H9 (cell line): ENCODE results near the gene KLK11. TPM values are rescaled to one million over a fixed set of nuclear protein-coding genes. Genes with fewer than 3 reads are reported as not detected.
A peak's percentile ranks its signal among the peaks of the same experiment; 100 is the strongest.

Experiments used
- DNase-seq: peaks from one replicate; pipeline ENCODE4 v3.0.0-alpha.2; 2017
- H2AFZ ChIP-seq: one replicate; pipeline ENCODE4 v1.6.1; 2013; ENCODE audit warnings: mild to moderate bottlenecking, low read length, control low read depth, moderate library complexity
- H2AK5ac ChIP-seq: 2 replicates; pipeline ENCODE4 v1.6.1; 2013; ENCODE audit warnings: low read length, control low read depth, mixed read lengths; ENCODE audit not compliant: insufficient read length
- H2BK120ac ChIP-seq: one replicate; pipeline ENCODE4 v1.6.1; 2013; ENCODE audit warnings: low read depth, mild to moderate bottlenecking, low read length, control low read depth, inconsistent platforms; ENCODE audit not compliant: poor library complexity, severe bottlenecking
- H2BK12ac ChIP-seq: 2 replicates; pipeline ENCODE4 v1.6.1; 2013; ENCODE audit warnings: low read length, control low read depth, mixed read lengths, low read depth; ENCODE audit not compliant: insufficient read length
- H2BK15ac ChIP-seq: 2 replicates; pipeline ENCODE4 v1.6.1; 2013; ENCODE audit warnings: low read depth, low read length, control low read depth
- H2BK20ac ChIP-seq: one replicate; pipeline ENCODE4 v1.6.1; 2013; ENCODE audit warnings: low read depth, mild to moderate bottlenecking, low read length, control low read depth, inconsistent platforms; ENCODE audit not compliant: poor library complexity, severe bottlenecking
- H2BK5ac ChIP-seq: 2 replicates; pipeline ENCODE4 v1.6.1; 2013; ENCODE audit warnings: low read length, control low read depth, mixed read lengths; ENCODE audit not compliant: insufficient read length
- H3K14ac ChIP-seq: 2 replicates; pipeline ENCODE4 v1.6.1; 2013; ENCODE audit warnings: low read length, control low read depth; ENCODE audit not compliant: insufficient read depth
- H3K18ac ChIP-seq: 2 replicates; pipeline ENCODE4 v1.6.1; 2013; ENCODE audit warnings: low read depth, mild to moderate bottlenecking, mixed read lengths, low read length, control low read depth; ENCODE audit not compliant: insufficient read length
- H3K23ac ChIP-seq: 2 replicates; pipeline ENCODE4 v1.6.1; 2013; ENCODE audit warnings: low read length, control low read depth, mixed read lengths, low read depth; ENCODE audit not compliant: insufficient read length
- H3K23me2 ChIP-seq: 2 replicates; pipeline ENCODE4 v1.6.1; 2013; ENCODE audit warnings: low read depth, mild to moderate bottlenecking, mixed read lengths, low read length, control low read depth; ENCODE audit not compliant: insufficient read length, poor library complexity, severe bottlenecking
- H3K27ac ChIP-seq: 2 replicates; pipeline ENCODE4 v1.5.1; 2013; ENCODE audit warnings: low read length, control low read depth, mixed read lengths, low read depth; ENCODE audit not compliant: insufficient read length
- H3K27me3 ChIP-seq: 2 replicates; pipeline ENCODE4 v1.6.1; 2013; ENCODE audit warnings: low read length, control low read depth, inconsistent platforms; ENCODE audit not compliant: insufficient read depth
- H3K4ac ChIP-seq: 2 replicates; pipeline ENCODE4 v1.6.1; 2013; ENCODE audit warnings: low read depth, mild to moderate bottlenecking, control low read depth, inconsistent platforms, low read length, moderate library complexity
- H3K4me1 ChIP-seq: 2 replicates; pipeline ENCODE4 v1.6.1; 2013; ENCODE audit warnings: low read length, control low read depth, inconsistent platforms; ENCODE audit not compliant: insufficient read depth
- H3K4me2 ChIP-seq: 2 replicates; pipeline ENCODE4 v1.6.1; 2013; ENCODE audit warnings: low read length, control low read depth, mixed read lengths; ENCODE audit not compliant: insufficient read length, insufficient read depth
- H3K56ac ChIP-seq: 2 replicates; pipeline ENCODE4 v1.6.1; 2013; ENCODE audit warnings: low read depth, mild to moderate bottlenecking, mixed read lengths, low read length, control low read depth; ENCODE audit not compliant: insufficient read length
- H3K79me1 ChIP-seq: 2 replicates; pipeline ENCODE4 v1.6.1; 2013; ENCODE audit warnings: low read depth, mild to moderate bottlenecking, moderate library complexity, low read length, control low read depth, inconsistent platforms; ENCODE audit not compliant: insufficient read depth, poor library complexity, severe bottlenecking
- H3K79me2 ChIP-seq: 2 replicates; pipeline ENCODE4 v1.6.1; 2013; ENCODE audit warnings: low read length, control low read depth, inconsistent platforms; ENCODE audit not compliant: insufficient read depth
- H3K9ac ChIP-seq: 2 replicates; pipeline ENCODE4 v1.6.1; 2013; ENCODE audit warnings: low read length, control low read depth, mixed read lengths; ENCODE audit not compliant: insufficient read length; ENCODE audit errors: extremely low read depth
- H3K9me3 ChIP-seq: one replicate; pipeline ENCODE4 v1.6.1; 2013; ENCODE audit warnings: low read depth, low read length, inconsistent platforms; ENCODE audit not compliant: control insufficient read depth
- H3T11ph ChIP-seq: one replicate; pipeline ENCODE4 v1.6.1; 2013; ENCODE audit warnings: mild to moderate bottlenecking, low read length, control low read depth, inconsistent platforms
- H4K20me1 ChIP-seq: one replicate; pipeline ENCODE4 v1.6.1; 2013; ENCODE audit not compliant: control insufficient read depth, insufficient read length, insufficient read depth
- H4K5ac ChIP-seq: 2 replicates; pipeline ENCODE4 v1.6.1; 2013; ENCODE audit warnings: low read depth, mild to moderate bottlenecking, mixed read lengths, low read length, control low read depth; ENCODE audit not compliant: insufficient read length
- H4K8ac ChIP-seq: replicated peaks from 2 replicates; pipeline ENCODE4 v1.6.1; 2013; ENCODE audit warnings: low read length, control low read depth, mixed read lengths, low read depth; ENCODE audit not compliant: insufficient read length
- H4K91ac ChIP-seq: 2 replicates; pipeline ENCODE4 v1.6.1; 2013; ENCODE audit warnings: low read depth, mild to moderate bottlenecking, moderate library complexity, mixed read lengths, low read length, control low read depth; ENCODE audit not compliant: insufficient read length
- H3K27ac Mint-ChIP-seq, 3 experiments: 2 replicates in 2 of 3; 3 replicates in 1 of 3; pipeline ENCODE4 v1.8.0; 2020 to 2021; ENCODE audit warnings: mixed read lengths in 3 of 3, mild to moderate bottlenecking in 1 of 3, moderate library complexity in 1 of 3
- H3K27me3 Mint-ChIP-seq: 2 replicates; pipeline ENCODE4 v1.8.0; 2021; ENCODE audit warnings: low read depth, mild to moderate bottlenecking, moderate library complexity, mixed read lengths
- H3K36me3 Mint-ChIP-seq, 3 experiments: 2 replicates in 2 of 3; 3 replicates in 1 of 3; pipeline ENCODE4 v1.8.0; 2020 to 2021; ENCODE audit warnings: low read depth in 3 of 3, mixed read lengths in 3 of 3; ENCODE audit not compliant: insufficient read depth in 1 of 3
- H3K4me1 Mint-ChIP-seq, 2 experiments: 2 replicates each; pipeline ENCODE4 v1.8.0; 2020; ENCODE audit warnings: mixed read lengths in 2 of 2
- H3K4me3 Mint-ChIP-seq, 2 experiments: 2 replicates in 1 of 2; 3 replicates in 1 of 2; pipeline ENCODE4 v1.8.0; 2020 to 2021; ENCODE audit warnings: mild to moderate bottlenecking in 2 of 2, mixed read lengths in 2 of 2, moderate library complexity in 1 of 2
- H3K9me3 Mint-ChIP-seq, 2 experiments: 2 replicates in 1 of 2; 3 replicates in 1 of 2; pipeline ENCODE4 v1.8.0; 2020; ENCODE audit warnings: mild to moderate bottlenecking in 2 of 2, mixed read lengths in 2 of 2, moderate library complexity in 1 of 2
- CTCF ChIP-seq: fragments of 200-600 bp; sonication (generic); conservative IDR thresholded peaks from 3 replicates; pipeline ENCODE4 v1.8.0; 2021; ENCODE audit warnings: antibody characterized with exemption, mild to moderate bottlenecking
- WGBS: extraction: QIAGEN DNeasy Blood & Tissue Kit; methylation state at CpG from one replicate; pipeline ENCODE4 v1.1.7; 2013; ENCODE audit warnings: missing lambda C conversion rate, low lambda C conversion rate, mixed read lengths; ENCODE audit not compliant: insufficient read length; ENCODE audit errors: extremely low coverage; 5-methylcytosine and 5-hydroxymethylcytosine counted together
- total RNA-seq: library from RNA; stranded (reverse); gene quantifications from 2 replicates; pipeline ENCODE4 v1.2.1, GENCODE V29; 2021

Gene KLK11
- total RNA-seq, 1 experiment from 2014 or later: not detected

- Histone ChIP-seq H3K23me2 (peaks cover 6% of the 10 kb centered on the region), H3K4me1 (0 out of 2 replicates have a peak, but pooled peaks cover 4% of the 10 kb centered on the region), H3K18ac (no peak overlapping the region), H4K8ac (no peak overlapping the region), H3K9ac (no peak overlapping the region), H3K14ac (peak overlapping the region; percentile 14; the same call in 1 of the 2 replicates), H4K91ac (peak overlapping the region; percentile 5), H2BK20ac (no peak overlapping the region), H3K79me1 (no peaks in the 10 kb centered on the region), H3K9me3 (no peaks in the 10 kb centered on the region), H2BK15ac (no peak overlapping the region), H3K27ac (no peak overlapping the region), H3K79me2 (no peaks in the 10 kb centered on the region), H3K56ac (no peak overlapping the region), H3K4ac (no peak overlapping the region), H4K5ac (no peak overlapping the region), H2BK120ac (no peak overlapping the region), H3K23ac (no peak overlapping the region), H4K20me1 (no peaks in the 10 kb centered on the region), H2BK12ac (no peak overlapping the region), H2BK5ac (no peak overlapping the region), H3K4me2 (peak overlapping the region; percentile 76), H2AFZ (no peak overlapping the region), H2AK5ac (no peak overlapping the region), H3T11ph (no peak overlapping the region), H3K27me3 (no peaks in the 10 kb centered on the region)
- TF ChIP-seq CTCF: no peak
- peak; percentile 80 for DNase-seq
- Mint-ChIP-seq H3K36me3 (no peaks in the 10 kb centered on the region), H3K4me1 (peaks cover 21 to 38% of the 10 kb centered on the region in 2 experiments), H3K9me3 (no peaks in the 10 kb centered on the region; a peak in 1 of 5 replicates), H3K27ac (peak overlapping the region in 1 of 3 experiments; percentile 51; a peak in 2 of 7 replicates), H3K4me3 (peak overlapping the region in 1 of 2 experiments; percentile 60; a peak in 1 of 5 replicates), H3K27me3 (peaks cover 40% of the 10 kb centered on the region)
- WGBS: no CpG with 5 or more reads among the region's 16 CpGs
Measured at GRCh38 chr19:51000981-51001380, 25.4 kb downstream of the KLK11 start.
